ENCODE data around the gene BUD31. TPM values are rescaled to one million over a fixed set of nuclear protein-coding genes. Genes with fewer than 3 reads are reported as not detected.

The BUD31 gene
- total and polyA plus RNA-seq, 10 of the 15 experiments (the other 5 are each of a cell fraction or from before 2014, with no cell fraction given), result 74.2 to 317 (median 130) TPM

DNA sequence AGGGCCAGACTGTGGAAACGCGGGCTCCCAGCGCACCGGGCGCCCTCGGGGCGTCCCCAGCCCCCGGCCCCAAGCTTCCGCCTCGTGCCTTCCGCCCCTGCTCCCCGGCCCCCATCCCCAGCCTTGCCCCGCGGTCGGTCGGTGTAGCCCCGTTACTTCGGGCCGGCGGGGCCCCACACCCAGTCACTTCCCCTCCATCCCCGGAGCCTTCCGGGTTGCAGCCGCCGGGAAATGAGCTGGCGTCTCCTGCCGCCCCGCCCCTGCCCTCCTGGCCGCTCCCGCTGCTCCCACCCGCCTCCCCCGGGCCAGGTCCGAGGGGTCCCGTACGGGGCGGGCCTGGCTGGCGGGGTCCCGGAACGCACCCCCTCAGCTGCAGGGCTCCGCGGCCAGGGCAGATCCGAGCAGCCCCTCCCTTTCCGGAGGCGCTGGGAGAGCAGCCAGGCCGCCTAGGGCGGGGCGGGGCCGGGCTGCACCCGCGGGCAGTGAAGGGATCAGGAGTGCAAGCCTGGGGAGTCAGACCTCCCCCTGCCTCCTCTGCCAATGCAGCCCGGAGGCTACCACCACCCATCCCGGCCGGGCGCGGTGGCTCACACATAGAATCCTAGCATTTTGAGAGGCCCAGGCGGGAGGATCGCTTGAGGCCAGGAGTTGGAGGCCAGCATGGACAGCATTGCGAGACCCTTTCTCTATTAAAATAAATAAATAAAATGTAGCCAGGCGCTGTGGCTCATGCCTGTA lies 33.5 kb upstream of the BUD31 start (continued):
- TF ChIP-seq TBL1XR1 (IDR thresholded peaks at IDR 0.05; ENCODE audit: low read depth, low read length) (no peak), TCF3 (IDR thresholded peaks at IDR 0.05; ENCODE audit: borderline replicate concordance, insufficient read depth, low read depth, low read length) (0 out of 2 replicates have a peak, but pooled peaks have one; percentile 14), IRF5 (IDR thresholded peaks at IDR 0.05; ENCODE audit: borderline replicate concordance) (no peak), POLR2AphosphoS5 (IDR thresholded peaks at IDR 0.05; ENCODE audit: low read length) (peak; percentile 60), LARP7 (IDR thresholded peaks at IDR 0.05) (peak; percentile 92), FOS (IDR thresholded peaks at IDR 0.05; ENCODE audit: borderline replicate concordance, extremely low read depth, insufficient read length) (no peak), FOXM1 (IDR thresholded peaks at IDR 0.05; ENCODE audit: low read depth, low read length) (no peak), HDAC6 (IDR thresholded peaks at IDR 0.05; ENCODE audit: unreplicated experiment) (no peak), SMAD5 (IDR thresholded peaks at IDR 0.05; ENCODE audit: low read depth) (peak; percentile 68; the same call in 1 of the 2 replicates), ZBED1 (IDR thresholded peaks at IDR 0.05; ENCODE audit: borderline replicate concordance) (no peak), NR2C1 (IDR thresholded peaks at IDR 0.05) (no peak), ZNF207 (IDR thresholded peaks at IDR 0.05; ENCODE audit: borderline replicate concordance) (no peak), WRNIP1 (IDR thresholded peaks at IDR 0.05; ENCODE audit: borderline replicate concordance, low read depth, low read length) (no peak), USF2 (IDR thresholded peaks at IDR 0.05; ENCODE audit: borderline replicate concordance, low read depth, low read length) (no peak), ZNF217 (IDR thresholded peaks at IDR 0.05) (peak; percentile 79; the same call in 1 of the 2 replicates), CEBPB (IDR thresholded peaks at IDR 0.05; ENCODE audit: borderline replicate concordance in 1 of 2, low read depth in 2 of 2, low read length in 2 of 2) (no peak), CHD1 (IDR thresholded peaks at IDR 0.05; ENCODE audit: low read depth, low read length) (no peak), HSF1 (IDR thresholded peaks at IDR 0.05; ENCODE audit: low read depth, low read length) (no peak), MLLT1 (IDR thresholded peaks at IDR 0.05) (no peak), SIN3A (IDR thresholded peaks at IDR 0.05; ENCODE audit: low read depth, low read length) (0 out of 2 replicates have a peak, but pooled peaks have one; percentile 43)
- TF ChIP-seq, protein P1, sequence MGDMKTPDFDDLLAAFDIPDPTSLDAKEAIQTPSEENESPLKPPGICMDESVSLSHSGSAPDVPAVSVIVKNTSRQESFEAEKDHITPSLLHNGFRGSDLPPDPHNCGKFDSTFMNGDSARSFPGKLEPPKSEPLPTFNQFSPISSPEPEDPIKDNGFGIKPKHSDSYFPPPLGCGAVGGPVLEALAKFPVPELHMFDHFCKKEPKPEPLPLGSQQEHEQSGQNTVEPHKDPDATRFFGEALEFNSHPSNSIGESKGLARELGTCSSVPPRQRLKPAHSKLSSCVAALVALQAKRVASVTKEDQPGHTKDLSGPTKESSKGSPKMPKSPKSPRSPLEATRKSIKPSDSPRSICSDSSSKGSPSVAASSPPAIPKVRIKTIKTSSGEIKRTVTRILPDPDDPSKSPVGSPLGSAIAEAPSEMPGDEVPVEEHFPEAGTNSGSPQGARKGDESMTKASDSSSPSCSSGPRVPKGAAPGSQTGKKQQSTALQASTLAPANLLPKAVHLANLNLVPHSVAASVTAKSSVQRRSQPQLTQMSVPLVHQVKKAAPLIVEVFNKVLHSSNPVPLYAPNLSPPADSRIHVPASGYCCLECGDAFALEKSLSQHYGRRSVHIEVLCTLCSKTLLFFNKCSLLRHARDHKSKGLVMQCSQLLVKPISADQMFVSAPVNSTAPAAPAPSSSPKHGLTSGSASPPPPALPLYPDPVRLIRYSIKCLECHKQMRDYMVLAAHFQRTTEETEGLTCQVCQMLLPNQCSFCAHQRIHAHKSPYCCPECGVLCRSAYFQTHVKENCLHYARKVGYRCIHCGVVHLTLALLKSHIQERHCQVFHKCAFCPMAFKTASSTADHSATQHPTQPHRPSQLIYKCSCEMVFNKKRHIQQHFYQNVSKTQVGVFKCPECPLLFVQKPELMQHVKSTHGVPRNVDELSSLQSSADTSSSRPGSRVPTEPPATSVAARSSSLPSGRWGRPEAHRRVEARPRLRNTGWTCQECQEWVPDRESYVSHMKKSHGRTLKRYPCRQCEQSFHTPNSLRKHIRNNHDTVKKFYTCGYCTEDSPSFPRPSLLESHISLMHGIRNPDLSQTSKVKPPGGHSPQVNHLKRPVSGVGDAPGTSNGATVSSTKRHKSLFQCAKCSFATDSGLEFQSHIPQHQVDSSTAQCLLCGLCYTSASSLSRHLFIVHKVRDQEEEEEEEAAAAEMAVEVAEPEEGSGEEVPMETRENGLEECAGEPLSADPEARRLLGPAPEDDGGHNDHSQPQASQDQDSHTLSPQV (IDR thresholded peaks at IDR 0.05), result no peak
